GM12878 (cell line): Measurements from ENCODE around the gene SYNGR2. TPM values are rescaled to one million over a fixed set of nuclear protein-coding genes. Genes with fewer than 3 reads are reported as not detected.

Experiments
- BACH1 ChIP-seq: fragments of 450-650 bp; IDR thresholded peaks from 2 replicates; pipeline ENCODE4 v1.6.1; 2017; ENCODE audit warnings: mild to moderate bottlenecking, borderline replicate concordance
- CBX3 ChIP-seq: fragments of 200-600 bp; sonication (generic); IDR thresholded peaks from 2 replicates; pipeline ENCODE4 v1.6.1; 2016; ENCODE audit warnings: low read depth, borderline replicate concordance
- EED ChIP-seq: sonication (generic); IDR thresholded peaks from 2 replicates; pipeline ENCODE4 v1.6.1; 2016; ENCODE audit warnings: antibody characterized with exemption, low read depth
- EGR1 ChIP-seq, 2 experiments: IDR thresholded peaks; 1 replicate in 1 of 2; 2 replicates in 1 of 2; pipeline ENCODE4 v1.6.1; 2011 to 2012; ENCODE audit warnings: low read depth in 2 of 2, low read length in 2 of 2, borderline replicate concordance in 1 of 2, mild to moderate bottlenecking in 1 of 2, moderate library complexity in 1 of 2
- GABPA ChIP-seq: IDR thresholded peaks from 2 replicates; pipeline ENCODE4 v1.6.1; 2014; ENCODE audit warnings: antibody characterized with exemption, low read depth, mild to moderate bottlenecking, inconsistent platforms
- GATAD2B ChIP-seq: fragments of 450-650 bp; conservative IDR thresholded peaks from 2 replicates; pipeline ENCODE4 v1.6.1; 2017; ENCODE audit warnings: low read depth, mild to moderate bottlenecking, moderate library complexity
- KLF5 ChIP-seq: fragments of 450-650 bp; IDR thresholded peaks from 2 replicates; pipeline ENCODE4 v1.6.1; 2014; ENCODE audit warnings: mild to moderate bottlenecking; ENCODE audit not compliant: partially characterized antibody
- POLR2AphosphoS5 ChIP-seq: IDR thresholded peaks from 2 replicates; pipeline ENCODE4 v1.6.1; 2011; ENCODE audit warnings: mild to moderate bottlenecking, low read length, inconsistent platforms
- POU2F2 ChIP-seq: IDR thresholded peaks from 3 replicates; pipeline ENCODE4 v1.6.1; 2011; ENCODE audit warnings: low read depth, mild to moderate bottlenecking, low read length, borderline replicate concordance
- RAD51 ChIP-seq: fragments of 450-650 bp; IDR thresholded peaks from 2 replicates; pipeline ENCODE4 v1.6.1; 2016; ENCODE audit warnings: moderate library complexity, mild to moderate bottlenecking, inconsistent platforms
- RELB ChIP-seq: fragments of 450-650 bp; IDR thresholded peaks from 2 replicates; pipeline ENCODE4 v1.6.1; 2017; ENCODE audit warnings: low read depth, mild to moderate bottlenecking, moderate library complexity
- SRF ChIP-seq, 2 experiments: IDR thresholded peaks; 2 replicates each; pipeline ENCODE4 v1.6.1; 2011; ENCODE audit warnings: low read depth in 2 of 2, low read length in 2 of 2, mild to moderate bottlenecking in 1 of 2, moderate library complexity in 1 of 2
- SUPT20H ChIP-seq: IDR thresholded peaks from 2 replicates; pipeline ENCODE4 v1.6.1; 2011; ENCODE audit warnings: low read depth, mild to moderate bottlenecking, low read length, moderate library complexity, borderline replicate concordance; ENCODE audit not compliant: control insufficient read depth
- TAF1 ChIP-seq: IDR thresholded peaks from 2 replicates; pipeline ENCODE4 v1.6.1; 2011; ENCODE audit warnings: mild to moderate bottlenecking, low read depth, low read length, borderline replicate concordance
- YBX1 ChIP-seq: fragments of 450-650 bp; IDR thresholded peaks from 2 replicates; pipeline ENCODE4 v1.6.1; 2016; ENCODE audit warnings: antibody characterized with exemption
- YY1 ChIP-seq: IDR thresholded peaks from 2 replicates; pipeline ENCODE4 v1.6.1; 2011; ENCODE audit warnings: low read depth, mild to moderate bottlenecking, low read length
- polyA plus RNA-seq, 11 experiments: library from polyadenylated mRNA; depleted of rRNA in 4 of 11; unstranded in 6 of 11; stranded (reverse) in 5 of 11; fragments of >200 nt; fragmentation: Nextera tagmentation in 4 of 11; fragmentation: Illumina TruSeq in 1 of 11; extraction: Ambion mirVana in 4 of 11; extraction: Trizol in 1 of 11; gene quantifications; 1 replicate in 1 of 11; 2 replicates in 10 of 11; pipeline versions ENCODE4 v1.2.1 to v1.2.3, GENCODE V29; 2011 to 2016; ENCODE audit warnings: inconsistent platforms in 2 of 11, missing spikeins in 2 of 11, low read depth in 1 of 11
- total RNA-seq, 4 experiments: library from RNA; depleted of rRNA in 3 of 4; stranded (reverse); fragments of >200 nt in 3 of 4; fragmentation: Illumina TruSeq in 1 of 4; extraction: Trizol in 1 of 4; gene quantifications; 2 replicates each; pipeline versions ENCODE4 v1.2.1 to v1.2.3, GENCODE V29; 2013 to 2021
- TF ChIP-seq, protein P1 (sequence below): fragments of 450-650 bp; IDR thresholded peaks from 2 replicates; pipeline ENCODE4 v1.6.1; 2016; ENCODE audit warnings: mild to moderate bottlenecking, moderate library complexity, borderline replicate concordance
- TF ChIP-seq, protein P2 (sequence below): fragments of 450-650 bp; formaldehyde crosslinking; IDR thresholded peaks from 2 replicates; pipeline ENCODE4 v1.4.0; 2022; ENCODE audit warnings: mild to moderate bottlenecking, moderate library complexity

The SYNGR2 gene
- total and polyA plus RNA-seq, 10 of the 15 experiments (the other 5 are each of a cell fraction or from before 2014, with no cell fraction given): 4.4 to 529 (median 261) TPM

DNA sequence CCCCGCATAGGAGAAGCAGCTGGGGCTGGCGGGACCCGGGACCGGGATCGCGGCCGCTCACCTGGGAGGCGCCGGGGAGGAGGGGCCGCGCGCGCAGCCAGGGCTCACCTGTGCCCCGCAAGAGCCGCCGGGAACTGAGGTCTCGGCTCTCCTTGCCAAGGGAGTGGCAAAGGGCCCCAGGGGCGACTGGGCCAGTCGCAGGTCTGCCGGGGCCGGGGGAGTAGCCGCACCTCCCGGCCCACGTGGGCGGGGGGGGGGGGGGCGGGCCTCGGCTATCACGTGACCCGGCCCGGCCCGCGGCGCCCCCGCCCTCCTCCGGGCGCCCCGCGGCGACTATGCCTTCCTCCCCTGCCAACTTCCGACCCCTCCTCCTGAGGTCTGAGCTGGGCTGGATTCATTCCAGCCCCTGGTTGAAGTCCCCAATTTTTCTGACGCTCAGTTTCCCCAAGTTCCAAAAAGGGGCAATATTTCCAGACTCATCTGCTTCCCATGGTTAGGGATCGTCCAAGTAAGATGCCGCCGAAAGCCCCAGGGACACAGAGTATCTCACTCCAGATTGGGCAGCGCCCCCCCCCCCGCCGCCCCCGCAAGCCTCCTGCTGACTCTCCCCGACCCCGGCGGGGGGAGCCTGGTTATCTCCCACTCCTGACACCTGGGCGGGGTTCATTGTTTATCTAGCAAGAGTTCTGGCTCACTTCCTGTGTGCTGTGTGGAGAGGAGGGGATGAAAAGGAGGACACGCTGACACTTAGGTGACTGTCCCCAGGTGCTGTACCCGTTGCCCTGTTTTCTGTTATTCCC lies 39.6 kb upstream of the SYNGR2 start, which contains the start of gene TMC6 (continued):
- TF ChIP-seq SUPT20H: no peak
- no peak; the same call in 1 of the 2 replicates for TF ChIP-seq POLR2AphosphoS5
- peak; percentile 39; the same call in 1 of the 2 replicates for TF ChIP-seq GATAD2B
- no peak for TF ChIP-seq GABPA
- TF ChIP-seq YY1: 0 out of 2 replicates have a peak, but pooled peaks have one; percentile 10
- no peak for TF ChIP-seq KLF5
- TF ChIP-seq RELB: no peak
- no peak for TF ChIP-seq SRF (IDR thresholded peaks at IDR 0.05; ENCODE audit: low read depth in 2 of 2, low read length in 2 of 2)
- TF ChIP-seq CBX3: no peak
- peak; percentile 55 for TF ChIP-seq BACH1
- peak; percentile 58; the same call in 1 of the 3 replicates for TF ChIP-seq POU2F2
- TF ChIP-seq, protein P1, sequence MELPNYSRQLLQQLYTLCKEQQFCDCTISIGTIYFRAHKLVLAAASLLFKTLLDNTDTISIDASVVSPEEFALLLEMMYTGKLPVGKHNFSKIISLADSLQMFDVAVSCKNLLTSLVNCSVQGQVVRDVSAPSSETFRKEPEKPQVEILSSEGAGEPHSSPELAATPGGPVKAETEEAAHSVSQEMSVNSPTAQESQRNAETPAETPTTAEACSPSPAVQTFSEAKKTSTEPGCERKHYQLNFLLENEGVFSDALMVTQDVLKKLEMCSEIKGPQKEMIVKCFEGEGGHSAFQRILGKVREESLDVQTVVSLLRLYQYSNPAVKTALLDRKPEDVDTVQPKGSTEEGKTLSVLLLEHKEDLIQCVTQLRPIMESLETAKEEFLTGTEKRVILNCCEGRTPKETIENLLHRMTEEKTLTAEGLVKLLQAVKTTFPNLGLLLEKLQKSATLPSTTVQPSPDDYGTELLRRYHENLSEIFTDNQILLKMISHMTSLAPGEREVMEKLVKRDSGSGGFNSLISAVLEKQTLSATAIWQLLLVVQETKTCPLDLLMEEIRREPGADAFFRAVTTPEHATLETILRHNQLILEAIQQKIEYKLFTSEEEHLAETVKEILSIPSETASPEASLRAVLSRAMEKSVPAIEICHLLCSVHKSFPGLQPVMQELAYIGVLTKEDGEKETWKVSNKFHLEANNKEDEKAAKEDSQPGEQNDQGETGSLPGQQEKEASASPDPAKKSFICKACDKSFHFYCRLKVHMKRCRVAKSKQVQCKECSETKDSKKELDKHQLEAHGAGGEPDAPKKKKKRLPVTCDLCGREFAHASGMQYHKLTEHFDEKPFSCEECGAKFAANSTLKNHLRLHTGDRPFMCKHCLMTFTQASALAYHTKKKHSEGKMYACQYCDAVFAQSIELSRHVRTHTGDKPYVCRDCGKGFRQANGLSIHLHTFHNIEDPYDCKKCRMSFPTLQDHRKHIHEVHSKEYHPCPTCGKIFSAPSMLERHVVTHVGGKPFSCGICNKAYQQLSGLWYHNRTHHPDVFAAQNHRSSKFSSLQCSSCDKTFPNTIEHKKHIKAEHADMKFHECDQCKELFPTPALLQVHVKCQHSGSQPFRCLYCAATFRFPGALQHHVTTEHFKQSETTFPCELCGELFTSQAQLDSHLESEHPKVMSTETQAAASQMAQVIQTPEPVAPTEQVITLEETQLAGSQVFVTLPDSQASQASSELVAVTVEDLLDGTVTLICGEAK: no peak; the same call in 1 of the 2 replicates
- TF ChIP-seq, protein P2, sequence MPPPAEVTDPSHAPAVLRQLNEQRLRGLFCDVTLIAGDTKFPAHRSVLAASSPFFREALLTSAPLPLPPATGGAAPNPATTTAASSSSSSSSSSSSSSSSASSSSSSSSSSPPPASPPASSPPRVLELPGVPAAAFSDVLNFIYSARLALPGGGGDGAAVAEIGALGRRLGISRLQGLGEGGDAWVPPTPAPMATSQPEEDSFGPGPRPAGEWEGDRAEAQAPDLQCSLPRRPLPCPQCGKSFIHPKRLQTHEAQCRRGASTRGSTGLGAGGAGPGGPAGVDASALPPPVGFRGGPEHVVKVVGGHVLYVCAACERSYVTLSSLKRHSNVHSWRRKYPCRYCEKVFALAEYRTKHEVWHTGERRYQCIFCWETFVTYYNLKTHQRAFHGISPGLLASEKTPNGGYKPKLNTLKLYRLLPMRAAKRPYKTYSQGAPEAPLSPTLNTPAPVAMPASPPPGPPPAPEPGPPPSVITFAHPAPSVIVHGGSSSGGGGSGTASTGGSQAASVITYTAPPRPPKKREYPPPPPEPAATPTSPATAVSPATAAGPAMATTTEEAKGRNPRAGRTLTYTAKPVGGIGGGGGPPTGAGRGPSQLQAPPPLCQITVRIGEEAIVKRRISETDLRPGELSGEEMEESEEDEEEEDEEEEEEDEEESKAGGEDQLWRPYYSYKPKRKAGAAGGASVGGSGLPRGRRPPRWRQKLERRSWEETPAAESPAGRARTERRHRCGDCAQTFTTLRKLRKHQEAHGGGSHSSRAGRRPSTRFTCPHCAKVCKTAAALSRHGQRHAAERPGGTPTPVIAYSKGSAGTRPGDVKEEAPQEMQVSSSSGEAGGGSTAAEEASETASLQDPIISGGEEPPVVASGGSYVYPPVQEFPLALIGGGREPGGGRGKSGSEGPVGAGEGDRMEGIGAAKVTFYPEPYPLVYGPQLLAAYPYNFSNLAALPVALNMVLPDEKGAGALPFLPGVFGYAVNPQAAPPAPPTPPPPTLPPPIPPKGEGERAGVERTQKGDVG: 0 out of 2 replicates have a peak, but pooled peaks have one; percentile 12
- TF ChIP-seq TAF1: peak; percentile 62; the same call in 1 of the 2 replicates
- TF ChIP-seq YBX1: no peak
- peak in 1 of 2 experiments; percentile 91; a peak in 2 of 3 replicates for TF ChIP-seq EGR1 (IDR thresholded peaks at IDR 0.05; ENCODE audit: borderline replicate concordance in 1 of 2, low read depth in 2 of 2, low read length in 2 of 2)
- peak; percentile 90 for TF ChIP-seq RAD51
- peak; percentile 35; the same call in 1 of the 2 replicates for TF ChIP-seq EED
